ENCODE results near the gene SASH3. TPM values are rescaled to one million over a fixed set of nuclear protein-coding genes. Genes with fewer than 3 reads are reported as not detected.

Gene SASH3
- total RNA-seq, 1 experiment from 2014 or later: not detected

DNA sequence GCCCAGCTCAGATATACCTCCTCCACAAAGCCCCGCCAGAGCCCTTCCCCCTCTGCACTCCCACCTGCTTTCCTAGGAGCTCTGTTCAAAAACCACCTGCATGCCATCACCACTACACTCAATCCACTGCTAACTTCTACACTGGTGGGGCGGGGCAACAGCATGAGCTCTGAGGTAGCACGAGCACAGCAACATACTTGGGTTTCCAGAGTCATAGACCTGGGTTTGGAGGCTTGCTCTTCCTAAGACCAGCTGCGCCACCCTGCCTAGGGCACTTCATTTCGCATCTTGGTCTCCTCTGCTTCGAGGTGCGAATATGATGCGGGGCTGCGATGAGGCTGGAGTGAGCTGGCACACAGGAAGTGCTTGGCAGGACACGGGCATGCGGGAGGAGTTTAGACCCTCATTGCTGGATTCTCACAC, 3.6 kb downstream of the SASH3 start:
- no peak for DNase-seq (ENCODE audit: low spot score)

DNA sequence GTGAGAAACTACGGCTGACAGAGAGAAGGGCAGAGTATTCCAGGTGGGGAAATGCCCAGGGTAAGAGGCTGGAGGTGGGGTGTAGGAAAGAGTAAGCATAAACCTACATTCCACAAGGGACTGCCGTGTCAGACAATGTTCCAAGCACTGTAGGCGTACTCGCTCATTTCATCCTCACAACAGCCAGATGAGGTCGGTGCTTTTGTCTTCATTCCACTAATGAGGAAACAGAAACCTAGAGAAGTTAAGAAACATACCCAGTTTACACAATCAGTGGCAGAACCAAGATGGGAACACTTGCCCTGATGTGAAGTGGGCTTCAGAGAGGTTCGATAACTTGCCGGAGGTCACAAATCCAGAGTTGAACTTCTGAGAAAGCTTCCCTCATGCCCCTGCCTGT, 4.6 kb downstream of the SASH3 start:
- DNase-seq (ENCODE audit: low spot score): no peak

- DNase-seq (ENCODE audit: low spot score): no peak
Observed at GRCh38 chrX:129785160-129785947, 5.6 kb downstream of the SASH3 start.

DNA sequence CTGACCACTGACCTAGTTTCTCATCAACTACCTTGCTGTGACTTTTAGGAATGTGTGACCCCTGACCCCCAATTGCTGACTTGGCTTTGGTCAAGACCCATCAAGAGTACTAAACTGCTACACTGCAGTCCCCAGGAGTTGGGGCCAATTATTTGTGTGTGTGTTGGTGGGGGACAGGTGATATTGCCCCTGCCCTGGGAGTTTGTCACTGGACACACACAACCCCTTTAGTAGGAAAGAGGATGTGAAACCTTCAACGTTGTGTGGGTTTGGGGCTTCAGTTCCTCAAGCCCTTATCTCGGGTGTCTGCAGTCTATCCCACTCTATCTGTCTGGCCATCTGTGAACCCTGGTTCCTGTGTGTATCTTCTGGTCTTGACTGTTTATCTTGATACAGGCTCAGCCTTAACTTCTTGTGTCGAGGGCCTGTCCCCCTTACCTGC, 6.5 kb downstream of the SASH3 start:
- no peak for DNase-seq (ENCODE audit: low spot score)

DNA sequence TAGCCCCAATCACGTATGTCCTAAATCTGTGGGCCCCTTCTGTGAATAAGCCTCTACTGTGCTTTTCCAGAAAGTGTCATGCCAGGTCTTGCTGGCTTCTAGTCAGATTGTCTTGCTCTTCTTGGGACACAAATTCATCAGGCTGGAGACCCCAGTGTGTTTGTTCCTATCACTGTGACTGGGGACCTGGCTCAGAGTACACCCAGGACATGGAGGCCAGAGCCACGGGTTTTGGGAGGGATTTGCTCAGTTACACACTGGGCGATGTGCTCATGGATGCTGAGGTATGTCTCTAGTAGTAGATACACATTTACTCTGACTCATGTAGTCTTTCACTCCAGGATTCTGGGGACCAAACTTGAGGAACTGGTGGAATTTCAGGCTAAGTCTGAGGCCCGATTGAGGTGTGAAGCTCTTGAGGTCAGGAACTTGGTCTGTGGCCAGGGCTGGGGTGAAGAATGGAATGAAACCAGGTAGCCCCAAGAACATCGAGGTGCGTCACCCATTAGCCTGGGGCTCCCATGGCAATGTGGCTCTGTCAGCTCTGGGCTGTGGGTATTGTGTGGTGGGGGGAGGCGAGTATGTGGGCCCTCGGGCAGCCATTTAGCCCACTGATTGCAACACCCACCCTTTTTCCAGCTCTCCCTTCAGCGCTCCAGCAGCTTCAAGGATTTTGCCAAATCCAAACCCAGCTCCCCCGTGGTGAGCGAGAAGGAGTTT, 7.7 kb downstream of the SASH3 start:
- no peak for DNase-seq (ENCODE audit: low spot score)

- DNase-seq (ENCODE audit: low spot score): no peak
Observed at GRCh38 chrX:129788527-129788926, 8.8 kb downstream of the SASH3 start.

- DNase-seq (ENCODE audit: low spot score): no peak
Observed at GRCh38 chrX:129790146-129790545, 10.4 kb downstream of the SASH3 start.

GRCh38 chrX:129790808-129791207, 11.1 kb downstream of the SASH3 start:
- no peak for DNase-seq (ENCODE audit: low spot score)

- no peak for DNase-seq (ENCODE audit: low spot score)
Observed at GRCh38 chrX:129791336-129791735, 11.6 kb downstream of the SASH3 start.

DNA sequence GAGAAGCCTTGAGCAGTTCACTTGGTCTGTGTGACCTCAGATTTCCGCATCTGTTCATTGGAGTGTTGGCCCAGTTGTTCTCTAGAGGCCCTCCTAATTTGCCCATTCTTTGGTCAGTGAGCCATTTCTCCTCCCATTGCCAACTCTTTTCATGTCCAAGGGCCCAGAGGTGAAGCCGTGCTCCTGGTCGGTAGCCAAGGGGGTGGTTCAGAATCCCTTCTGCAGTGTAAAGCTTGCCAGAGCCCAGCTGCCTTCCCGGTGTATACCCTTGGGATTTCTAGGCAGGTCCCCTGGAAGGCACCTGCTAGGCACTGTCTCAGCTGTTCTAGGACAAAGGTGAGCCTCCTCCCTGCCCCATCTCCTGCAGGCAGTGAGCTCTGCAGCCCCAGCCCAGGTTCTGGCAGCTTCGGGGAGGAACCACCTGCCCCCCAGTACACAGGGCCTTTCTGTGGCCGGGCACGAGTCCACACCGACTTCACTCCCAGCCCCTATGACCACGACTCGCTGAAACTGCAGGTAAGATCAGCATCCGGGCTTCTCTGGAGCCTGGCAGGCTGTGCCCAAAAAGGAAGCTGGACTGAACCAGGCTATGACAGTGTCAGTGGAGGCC, 12.3 kb downstream of the SASH3 start:
- DNase-seq (ENCODE audit: low spot score): no peak

DNA sequence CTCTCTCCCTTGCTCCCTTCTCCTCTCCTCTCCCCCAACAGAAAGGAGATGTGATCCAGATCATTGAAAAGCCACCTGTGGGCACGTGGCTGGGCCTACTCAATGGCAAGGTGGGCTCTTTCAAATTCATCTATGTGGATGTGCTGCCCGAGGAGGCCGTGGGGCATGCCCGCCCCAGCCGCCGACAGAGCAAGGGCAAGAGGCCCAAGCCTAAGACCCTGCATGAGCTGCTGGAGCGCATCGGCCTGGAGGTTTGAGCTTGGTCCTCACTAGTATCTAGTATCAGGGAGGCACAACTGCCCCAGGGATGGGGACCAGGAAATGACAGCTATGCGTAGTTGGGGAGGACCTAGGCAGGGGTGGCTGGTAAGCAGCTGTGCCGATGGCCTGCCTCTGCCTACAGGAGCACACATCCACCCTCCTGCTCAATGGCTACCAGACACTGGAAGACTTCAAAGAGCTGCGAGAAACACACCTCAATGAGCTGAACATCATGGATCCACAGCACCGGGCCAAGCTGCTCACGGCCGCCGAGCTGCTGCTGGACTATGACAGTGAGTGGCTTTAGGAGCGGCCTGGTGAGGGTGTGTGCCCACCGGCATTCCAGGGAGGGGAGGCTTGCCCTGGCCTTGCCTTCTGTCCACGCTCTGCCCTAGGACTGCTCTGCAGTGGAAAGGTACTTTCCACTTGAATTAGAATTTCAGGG, 13.0 kb downstream of the SASH3 start:
- no peak for DNase-seq (ENCODE audit: low spot score)

- DNase-seq (ENCODE audit: low spot score): no peak
Observed at GRCh38 chrX:129793604-129794191, 13.9 kb downstream of the SASH3 start.

- DNase-seq (ENCODE audit: low spot score): no peak
Observed at GRCh38 chrX:129795584-129795983, 15.8 kb downstream of the SASH3 start.

DNA sequence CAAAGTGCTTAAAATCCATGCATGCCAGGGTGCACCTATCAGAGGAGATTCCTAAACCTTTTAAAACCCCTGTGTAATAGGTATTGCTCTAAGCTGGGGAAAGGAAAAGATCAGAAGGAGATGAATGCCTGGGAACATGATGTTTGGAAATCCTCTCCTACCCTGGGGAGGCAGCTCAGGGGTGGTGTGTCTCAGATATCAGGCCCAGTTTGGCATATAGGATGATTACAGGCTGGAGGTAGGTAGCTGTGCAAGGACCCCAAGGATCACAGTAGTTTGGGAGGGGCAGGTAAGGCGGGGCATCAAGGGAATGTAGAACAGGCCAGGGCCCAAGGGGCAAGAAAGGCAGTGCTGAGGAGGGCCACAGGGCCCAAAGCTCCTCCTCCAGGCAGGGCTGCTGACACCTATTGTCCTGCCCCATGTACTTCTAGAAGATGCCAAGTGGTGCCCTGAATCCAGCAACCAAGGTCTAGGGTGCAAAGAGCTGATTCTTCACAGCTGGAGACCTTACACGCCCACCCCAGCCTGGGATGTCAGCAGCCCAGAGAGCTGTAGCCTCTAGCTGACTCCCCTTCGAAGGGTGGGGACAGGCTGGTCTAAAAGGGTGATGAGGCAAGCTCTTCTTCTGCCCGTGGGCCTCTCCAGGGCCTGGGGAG, 17.6 kb downstream of the SASH3 start:
- DNase-seq (ENCODE audit: low spot score): no peak

- DNase-seq (ENCODE audit: low spot score): no peak
Observed at GRCh38 chrX:129798456-129798855, 18.7 kb downstream of the SASH3 start.

- no peak for DNase-seq (ENCODE audit: low spot score)
Observed at GRCh38 chrX:129798888-129799287, 19.1 kb downstream of the SASH3 start.

GRCh38 chrX:129800186-129800585, 20.4 kb downstream of the SASH3 start:
- DNase-seq (ENCODE audit: low spot score): no peak

DNA sequence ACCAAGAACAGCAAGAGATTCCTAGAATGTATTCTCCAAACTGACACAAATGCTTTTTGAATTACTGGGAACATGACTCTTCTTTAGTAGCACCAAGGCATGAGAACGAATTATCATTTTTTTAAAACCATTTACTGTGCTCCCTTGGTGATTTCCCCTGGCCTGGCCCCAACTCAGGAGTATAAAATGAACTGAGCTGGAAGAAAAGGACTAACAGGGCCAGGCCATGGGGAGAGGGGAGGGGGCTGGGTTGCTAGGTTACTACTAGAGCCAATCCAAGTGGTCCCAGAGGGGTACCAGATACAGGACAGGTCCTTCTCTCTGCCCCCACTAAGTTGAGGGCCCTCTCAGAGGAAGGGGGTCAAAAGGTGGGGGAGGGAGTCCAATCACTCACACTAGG, 23.1 kb downstream of the SASH3 start:
- DNase-seq (ENCODE audit: low spot score): no peak

DNA sequence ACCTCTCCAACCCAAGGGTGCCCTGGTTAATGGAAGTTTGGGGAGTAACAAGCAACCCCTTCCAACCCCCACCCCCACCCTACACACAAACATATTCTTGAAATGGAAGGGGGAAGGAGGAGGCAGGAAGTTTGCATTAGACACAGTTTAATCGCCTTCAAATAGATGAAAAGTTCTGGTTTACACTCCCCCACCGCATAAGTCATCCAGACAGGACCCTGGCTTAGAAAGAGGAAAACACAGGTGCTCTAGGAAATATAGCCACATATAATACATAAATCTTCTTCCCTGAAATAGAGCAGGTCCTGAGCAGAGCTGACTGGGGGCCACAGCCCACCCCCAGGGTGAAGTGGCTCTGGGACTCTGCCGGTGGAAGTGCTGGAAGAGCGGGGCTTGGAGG, 25.1 kb downstream of the SASH3 start:
- DNase-seq (ENCODE audit: low spot score): no peak

- no peak for DNase-seq (ENCODE audit: low spot score)
Observed at GRCh38 chrX:129808158-129808828, 28.5 kb downstream of the SASH3 start.
